ENCODE data around the gene TMED1. TPM values are rescaled to one million over a fixed set of nuclear protein-coding genes. Genes with fewer than 3 reads are reported as not detected.

Gene TMED1
- total RNA-seq, 1 experiment from 2014 or later = 32.3 TPM

DNA sequence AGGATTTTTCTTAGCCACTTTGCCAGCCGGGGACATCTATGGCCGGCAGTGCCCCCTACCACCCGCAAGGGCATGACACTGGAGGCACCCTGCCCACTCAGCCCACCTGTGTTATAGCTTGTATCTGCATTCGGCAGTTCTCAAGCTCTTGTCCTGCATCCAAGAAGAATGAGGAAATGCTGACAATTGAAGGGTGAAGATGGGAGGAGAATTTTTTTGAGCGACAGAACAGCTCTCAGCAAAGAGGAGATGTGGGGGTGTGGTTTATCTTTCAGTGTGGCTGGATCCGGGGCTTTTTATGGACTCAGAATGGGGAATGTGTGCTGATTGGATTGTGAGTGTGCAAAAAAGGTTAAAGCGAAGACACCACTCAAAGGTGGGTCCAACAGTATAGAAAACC lies 6.8 kb upstream of the TMED1 start:
- H3K56ac ChIP-seq (ENCODE audit: insufficient read length, low read depth, low read length) = no peak overlapping the region

More for the DNA sequence above, 6.8 kb upstream of the TMED1 start:
- no peaks in the 10 kb centered on the region for H3K79me2 ChIP-seq (ENCODE audit: insufficient read depth, low read length)
- Mint-ChIP-seq H3K27ac (no peak overlapping the region), H3K36me3 (ENCODE audit: insufficient read depth in 1 of 3, low read depth in 3 of 3) (no peaks in the 10 kb centered on the region), H3K27me3 (ENCODE audit: low read depth) (peaks cover 38% of the 10 kb centered on the region), H3K4me3 (no peak overlapping the region), H3K4me1 (peaks cover 3 to 4% of the 10 kb centered on the region in 2 experiments), H3K9me3 (peaks cover 15 to 24% of the 10 kb centered on the region in 2 experiments)
- no peaks in the 10 kb centered on the region for H3K79me1 ChIP-seq (ENCODE audit: insufficient read depth, low read depth, low read length, poor library complexity, severe bottlenecking)
- no peak overlapping the region for H2BK5ac ChIP-seq (ENCODE audit: insufficient read length, low read length)
- TF ChIP-seq CTCF (conservative IDR thresholded peaks at IDR 0.05) = no peak
- no peak overlapping the region for H3K27ac ChIP-seq (ENCODE audit: insufficient read length, low read depth, low read length)
- DNase-seq = no peak
- H3K27me3 ChIP-seq (ENCODE audit: insufficient read depth, low read length) = no peaks in the 10 kb centered on the region
- no peak overlapping the region for H3K18ac ChIP-seq (ENCODE audit: insufficient read length, low read depth, low read length)
- H2AFZ ChIP-seq (ENCODE audit: low read length) = no peak overlapping the region
- H3K14ac ChIP-seq (ENCODE audit: insufficient read depth, low read length) = no peak overlapping the region
- H4K91ac ChIP-seq (ENCODE audit: insufficient read length, low read depth, low read length) = no peak overlapping the region
- H3T11ph ChIP-seq (ENCODE audit: low read length) = no peak overlapping the region
- H3K4me1 ChIP-seq (ENCODE audit: insufficient read depth, low read length) = no peaks in the 10 kb centered on the region
- no peak overlapping the region for H2AK5ac ChIP-seq (ENCODE audit: insufficient read length, low read length)
- no CpG with 5 or more reads among the region's 7 CpGs for WGBS (ENCODE audit: extremely low coverage, insufficient read length, low lambda C conversion rate)
- H3K4me2 ChIP-seq (ENCODE audit: insufficient read depth, insufficient read length, low read length) = no peak overlapping the region
- H2BK20ac ChIP-seq (ENCODE audit: low read depth, low read length, poor library complexity, severe bottlenecking) = no peak overlapping the region
- no peaks in the 10 kb centered on the region for H3K9me3 ChIP-seq (ENCODE audit: control insufficient read depth, low read depth, low read length)
- H4K8ac ChIP-seq (replicated peaks; ENCODE audit: insufficient read length, low read depth, low read length) = no peak overlapping the region
- no peak overlapping the region for H2BK120ac ChIP-seq (ENCODE audit: low read depth, low read length, poor library complexity, severe bottlenecking)
- no peak overlapping the region for H2BK15ac ChIP-seq (ENCODE audit: low read depth, low read length)
- no peak overlapping the region for H4K5ac ChIP-seq (ENCODE audit: insufficient read length, low read depth, low read length)
- H3K23ac ChIP-seq (ENCODE audit: insufficient read length, low read depth, low read length) = no peak overlapping the region
- H3K9ac ChIP-seq (ENCODE audit: extremely low read depth, insufficient read length, low read length) = no peak overlapping the region
- H3K4ac ChIP-seq (ENCODE audit: low read depth, low read length) = no peak overlapping the region
- H2BK12ac ChIP-seq (ENCODE audit: insufficient read length, low read depth, low read length) = no peak overlapping the region
- no peaks in the 10 kb centered on the region for H3K23me2 ChIP-seq (ENCODE audit: insufficient read length, low read depth, low read length, poor library complexity, severe bottlenecking)
- H4K20me1 ChIP-seq (ENCODE audit: control insufficient read depth, insufficient read depth, insufficient read length) = no peaks in the 10 kb centered on the region

Measured in H9 (cell line).